ENCODE results near the gene HRH2.
A peak's percentile ranks its signal among the peaks of the same experiment; 100 is the strongest.
"Not testable (repeated sequence)": the region's sequence is repeated elsewhere in the genome, so short reads cannot be mapped to it uniquely, and the experiment has no call there.

Gene HRH2, protein sequence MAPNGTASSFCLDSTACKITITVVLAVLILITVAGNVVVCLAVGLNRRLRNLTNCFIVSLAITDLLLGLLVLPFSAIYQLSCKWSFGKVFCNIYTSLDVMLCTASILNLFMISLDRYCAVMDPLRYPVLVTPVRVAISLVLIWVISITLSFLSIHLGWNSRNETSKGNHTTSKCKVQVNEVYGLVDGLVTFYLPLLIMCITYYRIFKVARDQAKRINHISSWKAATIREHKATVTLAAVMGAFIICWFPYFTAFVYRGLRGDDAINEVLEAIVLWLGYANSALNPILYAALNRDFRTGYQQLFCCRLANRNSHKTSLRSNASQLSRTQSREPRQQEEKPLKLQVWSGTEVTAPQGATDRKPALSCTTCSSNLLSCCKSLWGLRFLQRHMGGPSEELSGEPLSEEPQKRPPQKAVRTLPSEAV

GRCh38 chr5:175657593-175658271, at the start of gene HRH2:
Gene HRH2 (plus strand): TSS chr5:175658071. CDS start chr5:175683234, 25,163 bp downstream.
- peak; percentile 49 to 51 for DNase-seq

GRCh38 chr5:175609526-175609925, 48.3 kb upstream of the HRH2 start:
- DNase-seq, result peak in 1 of 2 donors; percentile 4

GRCh38 chr5:175610381-175610780, 47.5 kb upstream of the HRH2 start:
- DNase-seq, result no peak

DNA sequence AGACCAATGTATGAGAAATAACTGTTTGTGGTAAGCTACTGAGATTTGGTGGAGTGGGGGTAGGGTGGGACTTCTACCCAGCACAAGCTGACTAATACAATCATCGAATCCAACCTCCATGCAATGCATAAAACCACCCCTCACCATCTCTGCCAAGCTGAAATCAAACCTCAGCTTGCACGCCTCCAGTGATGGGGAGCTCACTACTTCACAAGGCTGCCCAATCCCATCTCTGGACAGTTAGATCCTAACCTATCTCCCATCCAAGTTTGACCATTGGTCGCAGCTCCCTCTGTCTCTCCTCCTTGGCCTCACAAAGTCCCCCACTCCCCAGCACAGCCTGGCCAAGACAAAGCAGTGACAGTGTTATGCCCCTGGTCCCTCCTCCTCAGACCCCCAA, 47.0 kb upstream of the HRH2 start:
- no peak for DNase-seq

- DNase-seq, result no peak
These were observed 43.6 kb upstream of the HRH2 start for GRCh38 chr5:175614223-175614815.

DNA sequence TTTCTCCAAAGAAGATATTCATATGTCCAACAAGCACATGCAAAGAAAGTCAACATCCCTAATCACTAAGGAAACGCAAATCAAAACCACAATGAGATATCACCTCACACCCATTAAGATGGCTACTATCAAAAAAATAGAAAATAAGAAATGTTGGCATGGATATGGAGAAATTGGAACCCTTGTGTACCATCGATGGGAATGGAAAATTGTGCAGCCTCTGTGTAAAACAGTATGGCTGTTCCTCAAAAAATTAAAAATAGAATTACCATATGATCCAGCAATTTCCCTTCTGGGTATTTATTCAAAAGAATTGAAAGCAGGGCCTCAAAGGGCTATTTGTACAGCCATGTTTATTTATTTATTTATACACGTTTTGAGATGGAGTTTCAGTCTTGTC, 43.0 kb upstream of the HRH2 start:
- no peak for DNase-seq

GRCh38 chr5:175616083-175616482, 41.8 kb upstream of the HRH2 start:
- no peak for DNase-seq

DNA sequence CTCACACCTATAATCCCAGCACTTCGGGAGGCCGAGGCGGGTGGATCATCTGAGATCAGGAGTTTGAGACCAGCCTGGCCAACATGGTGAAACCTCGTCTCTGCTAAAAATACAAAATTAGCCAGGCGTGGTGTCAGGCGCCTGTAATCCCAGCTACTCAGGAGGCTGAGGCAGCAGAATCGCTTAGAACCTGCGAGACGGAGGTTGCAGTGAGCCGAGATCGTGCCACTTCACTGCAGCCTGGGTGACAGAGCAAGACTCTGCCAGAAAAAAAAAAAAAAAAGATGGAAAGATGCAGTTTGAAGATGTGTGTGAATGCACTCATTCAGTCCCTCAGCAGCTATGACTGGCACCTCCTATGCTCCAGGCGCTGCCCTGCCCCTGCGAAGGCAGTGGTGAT, 41.3 kb upstream of the HRH2 start:
- not testable (repeated sequence) for DNase-seq

GRCh38 chr5:175617447-175617846, 40.4 kb upstream of the HRH2 start:
- DNase-seq, result no peak

DNA sequence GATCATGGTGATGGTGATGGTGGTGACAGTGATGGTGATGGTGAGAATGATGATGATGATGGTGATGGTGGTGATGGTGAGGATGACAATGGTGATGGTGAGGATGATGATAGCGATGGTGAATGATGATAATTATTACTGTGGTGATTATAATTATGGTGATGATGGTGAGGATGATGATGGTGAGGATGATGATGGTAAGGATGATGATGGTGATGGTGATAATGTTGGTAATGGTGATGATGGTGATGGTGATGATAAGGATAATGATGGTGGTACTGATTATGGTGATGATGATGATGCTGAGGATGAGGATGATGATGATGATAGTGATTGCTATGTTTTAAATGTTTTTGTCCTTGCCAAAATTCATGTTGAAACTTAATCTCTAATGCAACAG, 37.3 kb upstream of the HRH2 start:
- no peak for DNase-seq

- DNase-seq, result no peak
These were observed 35.9 kb upstream of the HRH2 start for GRCh38 chr5:175621971-175622370.

- no peak for DNase-seq
These were observed 34.8 kb upstream of the HRH2 start for GRCh38 chr5:175623088-175623487.

- no peak for DNase-seq
These were observed 33.6 kb upstream of the HRH2 start for GRCh38 chr5:175624316-175624715.

DNA sequence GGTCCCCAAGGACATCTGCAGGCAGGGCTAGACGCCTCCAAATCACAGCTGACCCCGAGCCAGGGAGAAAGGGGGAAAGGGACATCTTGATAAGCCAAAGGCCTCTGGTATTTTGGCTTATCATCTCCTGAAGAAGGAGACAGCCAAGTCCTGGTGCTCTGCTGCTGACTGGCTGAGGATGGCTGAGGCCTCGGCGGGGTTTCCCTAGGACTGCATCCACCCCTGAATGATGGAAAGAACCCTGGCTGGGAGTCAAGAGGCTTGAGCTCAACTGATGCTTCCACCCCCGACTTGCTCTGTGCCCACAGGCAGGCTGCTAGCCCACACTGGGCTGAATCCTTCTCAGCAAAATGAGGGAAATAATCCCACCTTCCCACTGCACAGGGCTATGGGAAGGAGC, 30.9 kb upstream of the HRH2 start:
- DNase-seq, result no peak

DNA sequence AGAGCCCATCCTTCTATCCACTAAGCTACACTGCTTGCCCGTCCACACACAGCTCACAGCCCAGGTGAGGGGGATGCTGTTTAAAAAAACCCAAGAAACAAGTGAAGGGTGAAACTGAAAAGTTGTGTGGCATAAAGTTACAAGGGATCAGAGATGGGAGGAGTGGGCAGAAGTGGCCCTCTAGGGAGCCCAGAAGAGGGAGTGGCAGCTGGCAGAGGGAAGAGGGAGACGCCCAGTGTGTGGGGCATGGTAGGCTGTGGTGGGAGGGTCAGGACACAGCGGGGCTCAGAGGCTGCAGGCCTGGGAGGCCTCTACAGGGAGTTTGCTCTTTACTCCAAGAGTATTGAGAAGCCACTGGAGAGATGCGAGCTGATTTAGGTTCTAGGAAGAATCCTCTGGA, 30.1 kb upstream of the HRH2 start:
- DNase-seq, result no peak

DNA sequence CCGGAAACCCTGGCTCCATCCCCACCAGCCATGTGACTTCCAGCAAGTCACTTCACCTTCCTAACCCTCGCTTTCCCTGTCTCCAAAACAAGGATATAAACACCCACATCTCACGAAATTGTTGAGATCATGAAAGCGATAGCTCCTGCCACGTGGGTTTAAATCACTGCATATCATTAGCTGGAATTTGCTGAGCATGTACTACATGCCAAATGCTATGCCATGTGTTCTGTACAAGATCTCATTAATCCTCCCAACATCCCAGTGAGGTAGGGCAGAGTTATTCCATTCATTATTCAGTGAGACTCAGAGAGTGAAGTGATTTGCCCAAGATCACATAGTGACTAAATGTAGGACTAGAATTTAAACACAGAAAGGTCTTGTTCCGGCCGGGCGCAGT, 29.2 kb upstream of the HRH2 start:
- DNase-seq, result no peak

GRCh38 chr5:175629261-175629660, 28.6 kb upstream of the HRH2 start:
- no peak for DNase-seq

DNA sequence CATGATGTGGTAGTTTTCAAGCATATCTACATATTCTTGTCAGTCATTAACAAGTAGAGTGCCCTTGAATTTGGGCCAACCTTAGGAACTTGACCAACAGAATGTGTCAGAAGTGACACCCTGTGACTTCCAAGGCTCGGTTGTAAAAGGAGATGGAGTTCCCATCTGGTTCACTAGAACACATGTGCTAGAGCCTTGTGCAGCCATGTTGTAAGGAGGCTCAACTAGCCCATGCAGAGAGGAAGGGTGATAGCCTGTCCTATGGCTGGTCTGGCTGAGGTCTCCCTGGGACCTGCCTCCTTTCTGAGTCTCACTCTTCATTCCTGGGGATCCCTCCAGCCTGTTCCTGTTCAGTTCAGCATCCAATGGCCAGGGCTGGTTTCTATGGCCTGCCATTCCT, 28.1 kb upstream of the HRH2 start:
- no peak for DNase-seq

- DNase-seq, result no peak
These were observed 21.9 kb upstream of the HRH2 start for GRCh38 chr5:175635854-175636584.

- DNase-seq, result no peak
These were observed 19.6 kb upstream of the HRH2 start for GRCh38 chr5:175638305-175638704.

DNA sequence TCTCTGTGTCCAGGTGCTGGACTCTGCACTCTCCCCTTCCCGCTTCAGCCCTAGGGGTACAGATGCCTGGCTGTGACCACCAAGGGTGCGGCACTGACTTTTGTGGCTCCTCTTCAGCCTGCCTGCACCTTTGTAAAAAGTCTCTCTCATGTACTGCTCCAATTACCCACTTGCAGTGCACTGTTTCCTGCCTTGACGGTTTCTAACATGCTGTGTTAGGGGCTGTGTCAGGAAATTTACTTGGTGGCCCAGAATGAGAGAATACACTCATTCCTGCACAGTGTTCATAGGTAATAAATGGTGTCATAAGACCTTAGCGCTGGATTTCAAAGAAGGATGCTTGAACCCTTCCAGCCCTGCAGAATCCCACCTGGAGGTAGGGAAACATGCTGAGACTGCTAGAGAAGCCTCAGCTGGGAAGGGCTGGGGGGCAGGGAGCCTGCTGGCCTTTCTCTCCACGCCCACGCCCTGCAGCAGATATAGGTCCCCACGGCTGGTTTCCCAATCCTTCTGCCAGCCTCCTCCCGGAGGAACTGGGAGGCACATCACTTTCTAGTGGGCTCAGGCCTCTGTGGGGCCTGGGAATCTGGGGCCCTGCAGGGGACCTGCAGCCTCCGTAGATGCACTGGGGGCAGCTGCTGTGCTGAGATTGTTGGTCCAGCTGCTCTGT, 17.6 kb upstream of the HRH2 start:
- DNase-seq, result no peak

GRCh38 chr5:175642998-175643397, 14.9 kb upstream of the HRH2 start:
- DNase-seq, result no peak

DNA sequence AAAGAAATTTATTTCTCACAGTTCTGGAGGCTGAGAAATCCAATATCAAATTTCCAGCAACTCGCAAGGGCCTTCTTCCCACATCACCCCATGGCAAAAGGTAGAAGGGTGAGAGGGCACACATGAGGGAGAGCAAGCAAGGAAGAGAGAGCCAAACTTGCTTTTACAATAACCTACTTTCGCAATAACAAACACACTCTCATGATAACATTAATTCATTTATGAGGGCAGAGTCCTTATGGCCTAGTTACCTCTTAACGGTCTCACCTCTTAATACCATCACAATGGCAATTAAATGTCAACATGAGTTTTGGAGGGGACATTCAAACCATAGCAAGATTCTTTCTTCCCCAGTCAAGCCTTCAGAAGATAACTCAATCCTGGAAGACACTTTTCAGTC, 11.6 kb upstream of the HRH2 start:
- no peak for DNase-seq
